AG09319 (cell line): ENCODE data around the gene PCCA.
"Not testable (repeated sequence)": the region's sequence is repeated elsewhere in the genome, so short reads cannot be mapped to it uniquely, and the experiment has no call there.

Experiments used
- DNase-seq: peaks from one replicate; pipeline ENCODE4 v3.0.0-alpha.2; 2010; ENCODE audit warnings: low read depth; ENCODE audit errors: extremely low read depth
- CTCF ChIP-seq: IDR thresholded peaks from 2 replicates; pipeline ENCODE4 v1.5.1; 2011; ENCODE audit warnings: low read depth, mild to moderate bottlenecking, inconsistent platforms, low read length, moderate library complexity

Gene PCCA

GRCh38 chr13:100098445-100099116 lies 9.7 kb downstream of the PCCA start:
- no peak for TF ChIP-seq CTCF
- DNase-seq: no peak

GRCh38 chr13:100099117-100099445 lies 10.2 kb downstream of the PCCA start:
- DNase-seq: not testable (repeated sequence)

DNA sequence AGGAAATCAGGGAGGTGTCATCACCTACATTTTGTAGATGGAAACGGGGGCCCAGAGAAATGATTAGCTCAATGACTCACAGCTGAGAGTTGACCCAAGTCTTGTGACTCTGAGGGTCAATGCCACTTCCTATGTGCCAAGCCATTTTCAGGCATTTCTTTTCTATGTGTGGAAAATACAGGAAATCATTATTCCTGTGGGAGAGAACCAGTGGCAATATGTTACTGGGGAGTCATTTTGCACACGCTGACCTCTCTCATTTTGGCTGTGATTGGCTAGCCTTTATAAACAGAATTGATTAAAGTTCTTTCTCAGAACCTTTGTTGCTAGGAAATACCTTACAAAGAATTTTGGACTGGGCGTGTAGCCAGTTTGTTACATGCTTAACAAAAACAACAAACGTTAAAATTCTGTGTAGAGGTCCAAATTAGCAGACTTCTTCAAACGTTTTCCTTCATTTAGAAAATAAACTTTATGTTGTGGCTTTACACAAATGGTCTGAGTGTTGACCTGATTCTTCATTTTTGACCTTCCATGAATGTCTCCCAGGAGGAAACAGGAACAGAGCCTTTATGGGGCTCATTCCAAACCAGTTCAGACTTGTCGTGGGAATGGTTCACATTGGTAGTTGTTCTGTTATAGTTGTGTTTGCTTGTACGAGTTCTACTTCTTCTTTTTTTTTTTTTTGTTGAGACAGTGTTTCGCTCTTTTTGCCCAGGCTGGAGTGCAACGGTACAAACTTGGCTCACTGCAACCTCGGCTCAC lies 11.4 kb downstream of the PCCA start:
- DNase-seq: peak; percentile 85
- no peak for TF ChIP-seq CTCF

- no peak for DNase-seq
- no peak for TF ChIP-seq CTCF
Observed at GRCh38 chr13:100102042-100102441, 13.1 kb downstream of the PCCA start.

DNA sequence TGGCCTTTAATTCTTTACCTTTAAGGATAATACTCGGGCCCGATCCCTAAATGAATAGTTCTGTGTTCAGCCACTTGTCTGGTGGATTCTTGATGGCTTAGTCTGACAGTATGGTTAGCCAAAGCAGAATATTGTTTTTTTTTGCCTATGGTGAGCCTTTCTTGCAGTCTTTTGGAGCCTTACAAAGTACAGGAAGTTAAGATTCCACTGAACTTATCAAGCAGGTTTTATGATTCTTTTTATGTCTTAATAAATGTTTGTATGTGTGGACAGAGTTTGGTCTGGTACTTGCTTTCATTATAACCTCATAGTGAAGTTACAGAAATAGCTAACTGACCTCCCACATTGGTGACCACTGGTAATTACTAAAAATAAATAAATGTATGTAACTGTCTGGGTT lies 17.1 kb downstream of the PCCA start:
- no peak for DNase-seq

DNA sequence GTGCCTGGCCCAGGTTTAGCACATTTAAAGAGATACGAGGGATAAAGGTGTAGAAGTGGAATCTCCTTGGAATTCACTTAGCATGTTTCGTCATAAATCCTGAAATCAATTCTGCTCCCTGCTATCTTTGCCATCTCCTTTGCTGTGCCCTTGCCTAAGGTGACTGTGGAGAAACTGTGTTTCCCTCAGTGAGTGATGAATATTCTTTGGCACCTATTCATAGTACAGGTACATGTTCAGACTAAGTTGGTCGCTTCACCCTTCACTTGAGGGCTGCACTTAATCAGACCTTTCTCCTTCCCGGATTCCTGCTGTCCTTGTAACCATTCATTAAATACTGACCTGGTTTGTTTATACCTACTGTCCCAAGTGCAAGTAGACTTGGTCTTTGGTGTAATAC lies 17.8 kb downstream of the PCCA start:
- no peak for TF ChIP-seq CTCF
- no peak for DNase-seq

More for the DNA sequence above, 17.1 kb downstream of the PCCA start:
- TF ChIP-seq CTCF: no peak

DNA sequence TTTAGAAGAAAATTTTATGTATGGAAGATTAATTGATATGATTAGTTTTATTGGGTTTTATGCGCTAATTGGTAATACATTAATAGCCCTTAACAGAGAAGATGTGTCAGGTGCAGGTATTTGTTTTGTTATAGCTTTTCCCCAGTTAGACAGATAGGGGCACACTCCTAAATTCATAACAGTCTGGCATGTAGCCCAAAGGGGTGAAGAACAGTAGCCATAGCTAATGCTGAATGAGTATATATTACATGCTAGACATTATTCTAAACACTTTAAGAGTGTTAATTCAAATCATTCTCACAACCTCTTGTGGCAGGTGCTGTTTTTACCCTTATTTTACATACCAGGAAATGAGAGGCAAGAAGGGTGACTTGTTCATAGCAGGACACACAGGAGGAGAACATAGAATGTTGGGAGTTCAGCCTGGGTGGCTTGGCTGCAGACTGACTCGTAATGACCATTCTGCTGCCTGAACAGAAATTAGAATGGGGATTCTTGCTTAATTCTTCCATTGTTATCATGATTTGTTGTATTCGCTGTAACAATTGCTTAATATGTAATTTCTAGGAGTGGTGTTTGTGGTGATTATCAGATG lies 20.1 kb downstream of the PCCA start:
- no peak for DNase-seq
- TF ChIP-seq CTCF: no peak
